GM18519 (cell line): Measurements from ENCODE around the gene HS3ST5.

Experiments
- ATAC-seq: cut with Tn5 transposase; IDR thresholded peaks from one replicate; pipeline ENCODE4 v1.9.1; 2021; ENCODE audit warnings: mild to moderate bottlenecking, moderate library complexity; ENCODE audit not compliant: unreplicated experiment, low FRiP score

Gene HS3ST5

DNA sequence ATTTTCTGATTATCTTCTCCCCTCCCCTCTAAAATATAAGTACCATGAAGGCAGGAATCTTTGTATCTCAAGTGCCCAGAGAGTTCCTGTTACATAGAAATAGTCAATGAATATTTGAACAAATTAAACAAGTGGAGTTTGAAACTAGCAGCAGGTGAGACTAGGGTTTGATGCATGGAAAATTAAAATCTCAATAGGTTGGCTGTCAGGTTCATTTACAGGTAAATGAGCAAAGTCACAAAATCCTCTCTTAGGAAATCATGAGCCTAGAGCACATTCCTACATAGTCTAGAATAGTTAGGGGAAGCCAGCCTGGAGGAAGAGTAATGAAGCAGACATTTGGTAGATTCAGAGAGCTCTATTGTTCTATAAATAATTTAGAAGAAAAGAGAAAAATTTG is 140.4 kb downstream of the HS3ST5 start:
- no peak for ATAC-seq

DNA sequence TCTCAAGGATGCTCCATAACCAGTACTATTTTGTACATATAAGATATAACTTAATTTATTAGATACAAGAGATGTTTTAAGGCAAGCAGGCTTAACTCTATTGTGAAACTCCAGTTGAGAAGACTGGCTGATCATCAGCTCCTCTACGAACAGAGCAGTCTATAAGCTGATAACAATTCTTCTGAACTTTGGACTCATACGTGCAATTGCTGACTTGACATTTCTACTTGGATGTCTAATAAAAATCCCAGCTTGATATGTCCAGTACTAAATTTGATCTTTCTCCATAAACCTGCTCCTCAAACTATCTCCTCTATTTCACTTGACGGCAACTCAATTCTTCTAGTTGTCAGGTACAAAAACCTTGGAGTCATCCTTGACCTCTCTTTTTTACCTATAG is 141.9 kb downstream of the HS3ST5 start:
- ATAC-seq, result no peak

DNA sequence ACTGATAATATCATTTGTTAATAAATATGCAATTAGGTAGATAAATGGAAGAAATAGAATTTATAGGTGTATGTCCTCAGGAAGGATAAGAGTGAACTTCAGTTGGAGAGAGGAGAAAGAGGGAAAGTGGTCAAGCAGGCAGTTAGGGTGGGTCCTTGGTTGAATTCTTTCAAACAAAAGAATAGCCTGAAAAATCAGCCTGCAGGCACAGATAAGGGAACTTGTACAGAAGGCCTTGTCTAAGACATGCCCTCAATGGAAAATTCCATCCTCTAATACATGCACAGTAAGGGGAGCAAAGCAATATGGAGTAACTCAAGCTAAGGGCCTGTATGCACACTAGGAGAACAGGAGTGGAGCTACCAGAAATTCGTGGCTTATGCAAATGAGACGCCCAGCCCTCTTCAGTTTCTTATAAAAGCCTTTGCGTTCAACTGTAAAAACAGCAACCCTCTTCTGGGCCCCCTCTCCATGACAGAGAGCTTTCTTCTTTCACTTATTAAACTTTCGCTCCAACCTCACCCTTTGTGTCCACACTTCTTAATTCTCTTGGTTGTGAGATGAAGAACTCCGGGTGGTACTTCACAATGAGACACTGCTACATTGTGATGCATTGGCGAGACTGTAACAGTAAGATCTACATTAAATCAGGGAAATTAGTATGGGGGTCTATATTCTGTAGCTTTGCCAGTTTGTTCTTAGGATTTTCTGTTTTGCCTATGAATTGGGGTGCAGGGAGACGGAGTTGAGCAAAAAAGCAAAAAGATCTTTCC is 147.0 kb downstream of the HS3ST5 start:
- ATAC-seq, result no peak

DNA sequence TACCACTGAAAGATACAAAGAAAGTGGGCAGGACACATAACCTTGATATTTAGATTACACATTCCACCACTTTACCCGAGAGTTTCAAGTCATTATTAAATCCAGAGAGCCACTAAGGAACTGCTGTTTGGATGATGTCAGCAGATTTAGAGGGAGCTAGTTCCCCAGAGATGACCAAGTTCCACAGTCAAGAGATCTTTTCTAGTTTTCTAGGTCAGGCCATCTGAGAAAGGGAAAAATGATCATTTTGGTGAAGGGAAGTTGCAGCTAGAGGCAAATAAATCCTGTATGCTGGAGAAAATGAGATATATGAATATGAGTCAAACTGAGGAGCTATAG is 147.8 kb downstream of the HS3ST5 start:
- no peak for ATAC-seq

DNA sequence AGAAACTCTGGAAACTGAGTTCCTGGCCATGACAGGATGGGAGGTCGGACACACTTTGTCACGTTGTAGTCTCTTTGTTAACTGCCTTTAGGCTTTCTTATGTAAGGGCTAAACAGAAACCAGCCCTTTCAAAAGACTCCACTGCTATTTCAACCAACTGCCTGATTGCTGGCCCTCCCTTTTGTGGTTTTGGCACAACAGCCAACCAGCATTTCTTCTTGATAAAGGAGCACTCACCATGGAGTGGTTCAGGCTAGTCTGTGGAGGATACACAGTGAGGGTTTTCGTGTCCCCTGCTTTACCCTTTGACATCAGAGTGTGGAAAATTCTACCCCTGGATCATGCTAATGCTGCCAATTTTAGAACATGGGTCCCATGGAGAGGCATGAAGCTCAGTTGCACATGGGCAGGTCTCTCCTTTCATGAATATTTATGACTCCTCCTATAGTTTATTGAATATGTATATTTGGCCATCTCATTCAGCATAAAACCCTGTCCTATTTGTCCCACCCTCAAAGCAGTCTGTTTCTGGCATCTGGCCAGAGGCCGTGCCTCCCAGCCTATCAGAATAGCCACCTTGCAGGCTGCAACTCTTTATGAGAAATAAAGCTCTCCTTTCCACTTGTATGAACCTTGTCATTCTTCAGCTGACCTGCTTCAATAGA is 148.3 kb downstream of the HS3ST5 start:
- ATAC-seq, result no peak

DNA sequence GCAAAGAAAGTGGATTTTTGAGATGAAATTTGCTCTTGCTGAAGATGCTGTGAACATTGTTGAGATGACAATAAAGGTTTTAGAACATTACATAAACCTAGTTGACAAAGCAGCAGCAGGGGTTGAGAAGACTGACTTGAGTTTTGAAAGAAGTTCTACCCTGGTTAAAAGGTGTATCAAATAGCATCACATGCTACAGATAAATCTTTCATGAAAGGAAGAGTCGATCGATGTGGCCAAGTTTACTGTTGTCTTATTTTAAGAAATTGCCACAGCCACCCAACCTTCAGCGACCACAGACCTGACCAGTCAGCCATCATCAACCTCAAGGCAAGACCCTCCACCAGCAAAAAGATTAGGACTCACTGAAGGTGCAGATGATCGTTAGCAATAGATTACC is 155.3 kb downstream of the HS3ST5 start:
- ATAC-seq, result no peak

DNA sequence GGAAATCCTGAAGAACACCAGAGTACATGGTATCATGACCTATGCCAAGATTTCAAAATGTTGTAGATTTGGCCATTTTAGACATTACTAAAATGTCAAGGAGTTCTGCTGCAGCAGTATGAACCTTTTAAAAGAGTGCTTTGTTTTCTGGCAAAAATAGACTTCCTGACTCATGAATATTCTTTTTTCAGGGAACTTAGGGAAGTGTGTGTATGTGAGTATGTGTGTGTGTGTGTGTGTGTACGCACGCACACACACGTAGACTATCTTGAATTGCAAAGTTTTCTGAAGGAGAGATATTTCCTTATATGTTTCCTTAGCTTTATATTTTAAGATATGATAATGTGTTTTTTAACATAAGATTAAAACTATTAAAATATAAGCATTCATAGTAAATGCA is 161.2 kb downstream of the HS3ST5 start:
- ATAC-seq, result no peak

DNA sequence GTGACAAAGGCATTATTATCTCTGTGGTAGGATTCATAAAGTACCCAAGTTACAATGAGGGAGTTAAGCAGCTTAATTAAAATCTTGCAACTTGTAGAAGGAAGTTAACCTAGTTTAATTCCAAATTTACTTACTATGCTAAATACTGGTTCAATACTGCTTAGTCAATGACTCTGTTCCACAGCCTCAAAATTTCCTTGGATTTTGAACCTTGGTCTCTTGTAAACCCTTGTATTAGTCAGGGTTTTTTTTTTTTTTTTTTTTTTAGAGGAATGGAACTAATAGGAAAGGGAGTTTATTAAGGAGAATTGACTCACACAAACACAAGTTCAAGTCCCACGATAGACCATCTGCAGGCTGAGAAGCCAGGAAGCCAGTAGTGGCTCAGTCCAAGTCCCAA is 163.4 kb downstream of the HS3ST5 start:
- ATAC-seq, result no peak

DNA sequence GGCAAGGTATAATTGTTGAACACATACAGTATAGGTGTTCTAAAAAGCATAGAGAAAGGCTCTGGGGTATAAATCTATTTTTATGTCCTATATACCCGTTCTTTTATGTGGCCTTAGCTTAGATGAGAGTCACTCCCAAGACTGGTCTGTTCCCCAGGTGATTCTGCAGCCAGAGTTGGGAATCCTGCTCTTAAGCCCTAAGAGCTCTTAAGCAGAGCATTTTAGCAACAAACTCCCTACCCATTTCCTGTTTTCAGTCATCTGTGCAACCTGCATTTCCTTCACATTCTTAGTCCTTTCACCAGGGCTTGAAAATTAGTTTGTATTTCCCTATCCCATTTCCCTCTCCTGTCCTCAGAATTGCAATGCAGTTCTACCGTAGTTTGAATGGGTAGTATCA is 166.1 kb downstream of the HS3ST5 start:
- ATAC-seq, result no peak

DNA sequence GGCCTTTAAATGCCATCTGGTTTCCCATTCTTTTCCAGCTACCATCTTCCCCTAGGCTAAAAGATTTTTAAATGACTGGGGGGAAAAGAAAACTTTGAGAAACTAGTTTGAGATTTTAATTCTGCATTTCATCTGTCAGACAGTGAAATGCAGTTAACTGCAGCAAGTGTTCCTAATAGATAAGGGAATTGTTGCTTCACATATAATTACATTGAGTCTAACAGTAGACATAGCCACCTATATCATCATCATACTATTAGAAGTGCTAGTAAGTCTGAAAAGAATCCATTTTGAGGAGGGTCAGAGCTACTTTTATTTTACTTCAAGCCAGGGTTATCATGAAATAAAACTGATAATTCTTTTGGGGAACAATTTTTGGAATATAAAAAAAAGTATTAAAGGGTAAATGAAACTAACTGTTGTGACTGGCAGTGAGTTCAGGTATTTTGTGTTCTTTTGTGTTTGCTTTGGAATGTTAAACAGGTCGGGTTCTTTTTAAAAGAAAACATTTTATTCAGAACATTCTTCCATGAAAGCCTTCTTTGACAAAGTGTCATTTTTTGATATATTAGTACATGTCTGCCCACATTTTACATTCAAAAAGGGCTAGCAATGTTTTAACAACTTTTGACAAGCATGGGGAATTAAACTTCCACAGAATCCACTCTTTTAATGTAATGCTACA is 170.1 kb downstream of the HS3ST5 start:
- no peak for ATAC-seq

DNA sequence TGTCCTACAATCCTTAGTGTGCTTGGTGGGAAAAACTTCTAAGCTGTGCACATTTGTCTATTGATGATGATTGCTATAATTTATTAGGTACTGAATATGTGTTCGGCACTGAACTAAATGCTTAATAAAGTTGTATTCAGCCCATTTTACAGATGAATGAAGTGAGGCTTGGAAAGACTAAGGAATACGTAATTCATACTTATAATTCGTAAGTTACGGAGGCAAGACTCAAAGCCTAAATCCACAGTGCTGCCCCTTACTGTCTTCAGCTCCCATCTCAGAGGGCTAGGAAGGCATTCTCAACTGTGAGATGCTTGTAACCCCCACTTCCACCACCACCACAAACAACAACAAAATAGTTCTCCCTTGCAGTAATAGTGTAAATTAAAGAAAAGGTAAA is 171.3 kb downstream of the HS3ST5 start:
- no peak for ATAC-seq

DNA sequence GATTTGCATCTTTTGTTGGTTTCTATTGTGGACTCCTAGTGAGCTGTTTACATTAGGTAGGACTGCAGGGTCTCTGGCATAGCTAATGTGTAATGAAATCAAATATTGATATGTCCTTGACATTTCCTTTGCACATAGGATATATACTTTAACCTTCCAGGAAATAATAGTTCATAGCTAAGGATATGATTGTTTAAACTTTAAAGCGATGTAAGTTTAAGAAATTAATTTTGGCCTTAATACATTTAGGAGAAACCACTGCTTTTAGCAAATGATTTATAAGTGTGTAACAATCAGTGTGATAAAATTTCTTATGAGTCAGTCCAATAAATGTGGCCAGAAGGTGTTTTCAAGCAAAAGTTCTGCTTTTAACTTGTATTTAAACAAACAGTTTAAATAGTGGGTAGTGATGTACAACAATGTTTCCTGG is 171.8 kb downstream of the HS3ST5 start:
- no peak for ATAC-seq

DNA sequence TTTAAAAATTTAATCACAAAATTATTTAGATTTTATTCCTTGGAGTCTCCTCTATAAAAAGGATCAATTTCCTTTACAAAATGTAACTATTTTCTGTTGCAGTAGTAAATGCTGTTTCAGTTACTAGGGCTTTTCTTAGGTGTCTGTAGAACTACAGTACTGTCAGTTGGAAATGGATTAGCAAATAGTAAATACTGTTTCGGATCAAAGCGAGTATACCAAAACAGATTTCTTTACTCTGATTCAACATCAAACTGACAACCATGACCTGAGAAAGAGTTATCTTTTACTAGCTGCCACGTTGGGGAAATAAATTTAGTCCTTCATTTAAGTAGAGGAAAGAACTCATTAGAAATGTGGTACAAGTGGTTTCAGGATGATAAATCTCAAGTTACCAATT is 172.5 kb downstream of the HS3ST5 start:
- ATAC-seq, result no peak

DNA sequence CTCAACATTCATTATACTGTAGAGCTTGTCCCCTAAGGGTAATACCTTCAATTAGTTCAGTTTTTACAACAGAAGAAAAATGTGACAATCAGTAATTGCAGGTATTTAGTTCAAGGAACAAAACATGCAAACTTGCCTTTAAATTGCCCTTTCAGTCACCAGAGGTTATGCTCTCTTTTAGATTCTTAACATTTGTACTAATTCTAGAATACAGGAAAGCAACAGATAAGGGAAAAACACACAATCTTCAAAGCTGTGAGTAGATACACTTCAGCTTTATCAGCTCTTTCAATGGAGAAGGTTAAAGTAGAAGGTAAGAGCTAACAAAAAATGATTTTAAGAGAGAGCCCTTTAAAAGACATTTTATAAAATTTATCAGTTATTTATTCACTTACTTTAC is 173.1 kb downstream of the HS3ST5 start:
- no peak for ATAC-seq

DNA sequence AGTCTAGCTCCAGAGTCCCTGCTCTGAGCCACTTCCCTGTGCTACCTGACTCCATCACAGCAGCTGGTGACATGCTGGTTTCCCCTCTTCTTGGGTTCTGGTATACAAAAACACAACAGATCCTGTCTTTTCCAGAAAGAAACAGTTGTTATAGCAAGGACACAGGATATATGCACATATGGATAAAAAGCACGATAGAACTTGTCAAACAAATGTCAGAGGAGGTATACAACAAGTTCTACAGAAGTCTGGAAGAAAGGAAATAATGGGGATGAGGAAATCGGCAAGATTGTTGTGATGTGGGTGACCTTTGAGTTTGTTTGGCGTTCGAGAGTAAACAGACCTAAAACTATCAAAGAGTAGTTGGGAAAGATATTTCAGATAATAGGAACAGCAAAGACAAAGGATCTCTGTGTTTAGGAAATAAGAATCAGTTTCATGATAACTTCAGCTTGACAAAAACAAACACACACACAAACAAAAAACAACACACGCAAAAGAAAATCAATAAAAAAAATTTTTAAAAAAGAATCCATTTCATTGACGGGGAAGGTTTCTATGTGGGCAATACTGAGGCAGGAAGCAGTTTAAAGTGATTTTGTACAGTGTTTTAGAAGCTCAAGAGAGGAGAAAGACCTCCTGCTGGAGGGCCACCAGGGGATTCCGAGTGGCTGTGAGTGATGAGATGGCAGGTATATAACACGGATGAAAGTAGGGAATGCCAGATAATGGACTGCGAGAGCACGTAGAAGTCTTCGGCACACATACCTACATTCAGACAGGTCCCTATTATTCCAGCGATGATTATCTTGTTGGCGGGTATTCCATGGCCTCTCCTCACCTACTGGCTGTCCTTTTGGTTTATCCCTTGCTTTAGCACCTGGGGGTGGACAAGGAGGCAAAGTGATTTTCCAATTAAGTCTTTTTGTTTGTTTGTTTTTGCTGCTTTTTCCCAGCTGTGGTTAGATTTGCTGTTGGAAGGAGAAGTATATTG is 174.9 kb downstream of the HS3ST5 start:
- no peak for ATAC-seq

DNA sequence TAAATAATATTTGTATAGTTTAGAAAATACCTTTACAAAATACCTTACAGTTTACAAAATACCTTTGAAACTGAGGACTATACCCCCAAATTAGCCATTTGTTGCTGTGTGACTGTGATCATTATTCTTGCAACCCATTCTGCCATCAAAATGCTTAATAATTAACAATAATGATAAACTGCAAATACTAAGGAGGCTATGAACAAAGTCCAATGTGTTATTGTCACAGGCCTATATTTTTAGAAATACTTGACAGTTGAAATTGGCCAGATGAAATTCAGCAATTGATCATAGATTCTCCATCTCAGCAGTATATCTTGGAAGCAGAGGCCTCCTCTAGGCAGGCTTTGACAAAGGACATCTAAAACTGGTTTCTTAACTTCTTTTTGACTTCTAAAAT is 178.6 kb downstream of the HS3ST5 start:
- no peak for ATAC-seq

DNA sequence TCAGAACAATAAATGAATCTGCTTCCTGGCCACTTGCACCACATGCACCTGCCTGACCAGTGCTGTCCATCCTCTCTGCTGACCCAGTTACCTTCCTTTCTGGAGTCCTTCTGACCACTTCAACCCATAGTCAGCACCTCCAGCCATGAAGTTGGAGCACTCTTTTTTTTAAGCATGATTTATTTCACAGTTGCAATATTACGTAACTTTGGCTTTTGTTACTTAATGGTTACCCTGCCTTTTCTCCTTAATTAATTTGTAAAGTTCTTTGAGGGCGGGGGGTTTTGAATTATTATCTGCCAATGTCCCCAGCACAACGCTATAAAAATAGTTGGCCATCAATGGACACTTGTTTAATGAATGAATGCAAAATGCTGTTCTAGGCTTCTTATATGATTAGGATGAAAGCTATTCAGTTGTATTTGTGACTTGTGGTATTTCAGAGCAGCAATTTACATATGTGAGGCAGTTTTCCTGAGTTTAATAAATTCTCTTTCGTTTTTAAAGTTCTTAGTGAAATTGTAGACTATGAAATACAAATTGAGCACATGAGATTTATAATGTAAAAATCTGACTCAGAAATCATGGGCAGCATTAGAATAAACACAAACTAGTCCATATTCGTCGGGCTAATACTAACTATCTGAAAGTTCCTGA is 180.0 kb downstream of the HS3ST5 start:
- ATAC-seq, result no peak

DNA sequence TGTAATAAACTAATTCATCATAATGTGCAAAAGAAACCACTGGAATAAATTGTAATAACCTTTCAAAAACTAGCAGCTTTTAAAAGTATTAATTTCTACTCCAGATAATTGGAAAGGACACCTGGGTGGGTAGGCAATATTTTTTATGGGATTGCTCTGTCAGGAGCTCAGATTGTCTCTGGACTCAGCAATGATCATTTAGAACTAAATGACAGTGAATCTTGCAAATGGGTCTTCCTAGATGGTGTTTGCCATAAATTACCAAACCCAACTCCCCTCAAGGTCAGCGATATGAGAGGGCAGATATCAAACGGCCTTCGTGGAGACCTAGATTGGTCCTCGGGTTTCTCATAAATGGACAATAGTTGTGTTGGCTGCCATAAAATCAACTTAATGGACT is 181.9 kb downstream of the HS3ST5 start:
- no peak for ATAC-seq

DNA sequence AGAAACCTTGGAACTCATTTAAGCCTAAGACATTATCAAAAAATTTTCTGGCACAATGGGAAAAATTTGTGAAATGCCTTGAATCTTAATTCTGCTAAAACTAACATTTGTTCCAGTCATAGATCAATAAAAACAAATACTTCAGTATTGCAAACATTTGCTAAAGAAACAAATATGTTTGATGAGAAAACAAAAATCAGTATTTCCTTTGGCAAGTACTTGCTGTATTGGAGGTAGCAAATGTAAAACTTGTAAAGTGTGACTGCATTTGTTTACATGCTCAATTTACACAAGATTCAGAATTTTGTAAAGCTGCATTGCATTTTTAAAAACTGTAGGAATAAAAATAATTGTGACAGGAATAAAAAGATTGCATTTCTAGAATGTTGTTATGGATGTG is 183.1 kb downstream of the HS3ST5 start:
- no peak for ATAC-seq
